Measurements from ENCODE around the gene CHAC2. TPM values are rescaled to one million over a fixed set of nuclear protein-coding genes. Genes with fewer than 3 reads are reported as not detected.
"Not testable (repeated sequence)": the region's sequence is repeated elsewhere in the genome, so short reads cannot be mapped to it uniquely, and the experiment has no call there.

Gene CHAC2
- 10 to 100 TPM in 1 of 2 donors, 1 to 10 TPM in 1; 9.4 to 12.5 TPM for total RNA-seq

- peak; percentile 95 for ATAC-seq (replicated peaks in 1 of 2)
- H3K4me1 Mint-ChIP-seq (ENCODE audit: low read depth): peaks cover 47% of the 10 kb centered on the region
- H3K4me3 Mint-ChIP-seq: peak within 1 kb of the TSS; percentile 91 to 92
- peak; percentile 90 to 92 for DNase-seq
- peaks cover 3 to 10% of the 10 kb centered on the region in 2 donors for H3K36me3 Mint-ChIP-seq (ENCODE audit: insufficient read depth in 2 of 2)
- H3K27ac Mint-ChIP-seq: peak within 1 kb of the TSS; percentile 94
- no peaks in the 10 kb centered on the region for H3K27me3 Mint-ChIP-seq (ENCODE audit: low read depth)
- H3K9me3 Mint-ChIP-seq: no peaks in the 10 kb centered on the region
Observed at GRCh38 chr2:53767405-53768241, at the start of gene CHAC2. Gene CHAC2, plus strand, starts transcription at chr2:53767804. Its CDS starts 83 bp downstream, at chr2:53767887.

- not testable (repeated sequence) for ATAC-seq (replicated peaks in 1 of 2); DNase-seq; H3K27ac Mint-ChIP-seq; H3K9me3 Mint-ChIP-seq; H3K4me3 Mint-ChIP-seq; H3K27me3 Mint-ChIP-seq (ENCODE audit: low read depth)
- Mint-ChIP-seq H3K4me1 (ENCODE audit: low read depth) (peaks cover 21% of the 10 kb centered on the region), H3K36me3 (ENCODE audit: insufficient read depth in 2 of 2) (peaks cover 4 to 18% of the 10 kb centered on the region in 2 donors)
Observed at GRCh38 chr2:53720944-53721343, 46.7 kb upstream of the CHAC2 start.

GRCh38 chr2:53724536-53724935 lies 43.1 kb upstream of the CHAC2 start:
- H3K27me3 Mint-ChIP-seq (ENCODE audit: low read depth): no peaks in the 10 kb centered on the region
- H3K4me1 Mint-ChIP-seq (ENCODE audit: low read depth): peaks cover 16% of the 10 kb centered on the region
- H3K36me3 Mint-ChIP-seq (ENCODE audit: insufficient read depth in 2 of 2): peaks cover 2 to 13% of the 10 kb centered on the region in 2 donors
- H3K9me3 Mint-ChIP-seq: peaks cover 0 to 6% of the 10 kb centered on the region in 2 donors
- DNase-seq (no peak), ATAC-seq (replicated peaks in 1 of 2) (peak; percentile 42 to 47)
- no peak overlapping the region for H3K4me3 Mint-ChIP-seq
- H3K27ac Mint-ChIP-seq: peak overlapping the region; percentile 10

- Mint-ChIP-seq H3K9me3 (peaks cover 0 to 4% of the 10 kb centered on the region in 2 donors), H3K36me3 (ENCODE audit: insufficient read depth in 2 of 2) (peaks cover 2 to 10% of the 10 kb centered on the region in 2 donors), H3K4me1 (ENCODE audit: low read depth) (peaks cover 16% of the 10 kb centered on the region), H3K27ac (no peak overlapping the region), H3K4me3 (no peak overlapping the region), H3K27me3 (ENCODE audit: low read depth) (no peaks in the 10 kb centered on the region)
- no peak for ATAC-seq (replicated peaks in 1 of 2)
- no peak for DNase-seq
Observed at GRCh38 chr2:53725662-53726061, 41.9 kb upstream of the CHAC2 start.

- no peak overlapping the region for H3K27ac Mint-ChIP-seq
- H3K36me3 Mint-ChIP-seq (ENCODE audit: insufficient read depth in 2 of 2): peaks cover 2 to 8% of the 10 kb centered on the region in 2 donors
- DNase-seq: no peak
- peaks cover 0 to 4% of the 10 kb centered on the region in 2 donors for H3K9me3 Mint-ChIP-seq
- peaks cover 16% of the 10 kb centered on the region for H3K4me1 Mint-ChIP-seq (ENCODE audit: low read depth)
- H3K4me3 Mint-ChIP-seq: no peak overlapping the region
- no peak for ATAC-seq (replicated peaks in 1 of 2)
- H3K27me3 Mint-ChIP-seq (ENCODE audit: low read depth): no peaks in the 10 kb centered on the region
Observed at GRCh38 chr2:53727921-53728320, 39.7 kb upstream of the CHAC2 start.

GRCh38 chr2:53729143-53729762 lies 38.4 kb upstream of the CHAC2 start:
- no peaks in the 10 kb centered on the region for H3K27me3 Mint-ChIP-seq (ENCODE audit: low read depth)
- H3K36me3 Mint-ChIP-seq (ENCODE audit: insufficient read depth in 2 of 2): peaks cover 2 to 10% of the 10 kb centered on the region in 2 donors
- H3K4me3 Mint-ChIP-seq: no peak overlapping the region
- no peak overlapping the region for H3K27ac Mint-ChIP-seq
- H3K4me1 Mint-ChIP-seq (ENCODE audit: low read depth): peaks cover 10% of the 10 kb centered on the region
- H3K9me3 Mint-ChIP-seq: peaks cover 0 to 4% of the 10 kb centered on the region in 2 donors
- no peak for ATAC-seq (replicated peaks in 1 of 2)
- DNase-seq: no peak

- Mint-ChIP-seq H3K36me3 (ENCODE audit: insufficient read depth in 2 of 2) (peaks cover 3 to 4% of the 10 kb centered on the region in 2 donors), H3K9me3 (no peaks in the 10 kb centered on the region), H3K27ac (no peak overlapping the region), H3K4me3 (no peak overlapping the region), H3K27me3 (ENCODE audit: low read depth) (no peaks in the 10 kb centered on the region), H3K4me1 (ENCODE audit: low read depth) (peaks cover 4% of the 10 kb centered on the region)
- ATAC-seq (replicated peaks in 1 of 2): no peak
- DNase-seq: no peak
Observed at GRCh38 chr2:53737091-53737490, 30.5 kb upstream of the CHAC2 start.

GRCh38 chr2:53739032-53739431 lies 28.6 kb upstream of the CHAC2 start:
- no peaks in the 10 kb centered on the region for H3K27me3 Mint-ChIP-seq (ENCODE audit: low read depth)
- no peak for ATAC-seq (replicated peaks in 1 of 2)
- H3K4me3 Mint-ChIP-seq: no peak overlapping the region
- H3K36me3 Mint-ChIP-seq (ENCODE audit: insufficient read depth in 2 of 2): peaks cover 5 to 9% of the 10 kb centered on the region in 2 donors
- H3K9me3 Mint-ChIP-seq: no peaks in the 10 kb centered on the region
- H3K4me1 Mint-ChIP-seq (ENCODE audit: low read depth): peaks cover 11% of the 10 kb centered on the region
- H3K27ac Mint-ChIP-seq: no peak overlapping the region
- no peak for DNase-seq

GRCh38 chr2:53740170-53740569 lies 27.4 kb upstream of the CHAC2 start:
- ATAC-seq (replicated peaks in 1 of 2) (no peak), DNase-seq (no peak)
- peaks cover 11% of the 10 kb centered on the region for H3K4me1 Mint-ChIP-seq (ENCODE audit: low read depth)
- peaks cover 2 to 4% of the 10 kb centered on the region in 2 donors for H3K36me3 Mint-ChIP-seq (ENCODE audit: insufficient read depth in 2 of 2)
- no peaks in the 10 kb centered on the region for H3K27me3 Mint-ChIP-seq (ENCODE audit: low read depth)
- H3K9me3 Mint-ChIP-seq: no peaks in the 10 kb centered on the region
- no peak overlapping the region for H3K4me3 Mint-ChIP-seq
- H3K27ac Mint-ChIP-seq: no peak overlapping the region

- H3K4me3 Mint-ChIP-seq: no peak overlapping the region
- H3K27me3 Mint-ChIP-seq (ENCODE audit: low read depth): no peaks in the 10 kb centered on the region
- H3K27ac Mint-ChIP-seq: no peak overlapping the region
- H3K4me1 Mint-ChIP-seq (ENCODE audit: low read depth): peaks cover 11% of the 10 kb centered on the region
- peaks cover 2 to 10% of the 10 kb centered on the region in 2 donors for H3K36me3 Mint-ChIP-seq (ENCODE audit: insufficient read depth in 2 of 2)
- no peak for DNase-seq
- no peak for ATAC-seq (replicated peaks in 1 of 2)
- H3K9me3 Mint-ChIP-seq: no peaks in the 10 kb centered on the region
Observed at GRCh38 chr2:53744395-53745065, 23.1 kb upstream of the CHAC2 start.

- peaks cover 3 to 6% of the 10 kb centered on the region in 2 donors for H3K36me3 Mint-ChIP-seq (ENCODE audit: insufficient read depth in 2 of 2)
- peak overlapping the region; percentile 46 for H3K27ac Mint-ChIP-seq
- DNase-seq: no peak
- ATAC-seq (replicated peaks in 1 of 2): no peak
- peaks cover 29% of the 10 kb centered on the region for H3K4me1 Mint-ChIP-seq (ENCODE audit: low read depth)
- no peak overlapping the region for H3K4me3 Mint-ChIP-seq
- no peaks in the 10 kb centered on the region for H3K27me3 Mint-ChIP-seq (ENCODE audit: low read depth)
- no peaks in the 10 kb centered on the region for H3K9me3 Mint-ChIP-seq
Observed at GRCh38 chr2:53750041-53750768, 17.4 kb upstream of the CHAC2 start.

- no peak for DNase-seq
- Mint-ChIP-seq H3K36me3 (ENCODE audit: insufficient read depth in 2 of 2) (peaks cover 3 to 8% of the 10 kb centered on the region in 2 donors), H3K4me3 (peak overlapping the region in 1 of 2 donors; percentile 19)
Observed at GRCh38 chr2:53751728-53752127, 15.9 kb upstream of the CHAC2 start.

More at GRCh38 chr2:53751728-53752127, 15.9 kb upstream of the CHAC2 start:
- Mint-ChIP-seq H3K27ac (peak overlapping the region; percentile 7), H3K9me3 (no peaks in the 10 kb centered on the region), H3K4me1 (ENCODE audit: low read depth) (peaks cover 29% of the 10 kb centered on the region), H3K27me3 (ENCODE audit: low read depth) (no peaks in the 10 kb centered on the region)
- ATAC-seq (replicated peaks in 1 of 2): peak; percentile 91 to 92
